HepG2 (cell line): ENCODE measurements around the gene MCRIP2. TPM values are rescaled to one million over a fixed set of nuclear protein-coding genes. Genes with fewer than 3 reads are reported as not detected.

ENCODE experiments used
- AGO2 ChIP-seq: fragments of 200-400 bp; formaldehyde crosslinking; optimal IDR thresholded peaks from 2 replicates; pipeline ENCODE3; 2017; ENCODE audit warnings: mild to moderate bottlenecking, low read depth, low read length, moderate library complexity
- ELF1 ChIP-seq: sonication (generic); formaldehyde crosslinking; IDR thresholded peaks from 2 replicates; pipeline ENCODE4 v1.4.0; 2020; ENCODE audit warnings: missing genetic modification reagents
- ETS1 ChIP-seq: sonication (generic); formaldehyde crosslinking; IDR thresholded peaks from 2 replicates; pipeline ENCODE4 v1.4.0; 2020; ENCODE audit warnings: missing genetic modification reagents
- HOXA3 ChIP-seq: sonication (generic); formaldehyde crosslinking; IDR thresholded peaks from 2 replicates; pipeline ENCODE4 v1.5.0; 2020; ENCODE audit warnings: missing genetic modification reagents
- MXD4 ChIP-seq: IDR thresholded peaks from 2 replicates; pipeline ENCODE4 v1.6.1; 2016; ENCODE audit warnings: mild to moderate bottlenecking, missing biosample characterization, missing genetic modification reagents
- NR2F6 ChIP-seq, 2 experiments: IDR thresholded peaks; 2 replicates each; pipeline ENCODE4 v1.6.1; 2016; ENCODE audit warnings: antibody characterized with exemption in 1 of 2, mild to moderate bottlenecking in 1 of 2
- PBX2 ChIP-seq: IDR thresholded peaks from 2 replicates; pipeline ENCODE4 v1.6.1; 2016; ENCODE audit warnings: control low read depth
- PRPF4 ChIP-seq: fragments of 200-400 bp; formaldehyde crosslinking; IDR thresholded peaks from 2 replicates; pipeline ENCODE4 v1.6.1; 2016; ENCODE audit warnings: low read length, low read depth; ENCODE audit not compliant: poor library complexity, severe bottlenecking
- TP53 ChIP-seq: sonication (generic); formaldehyde crosslinking; conservative IDR thresholded peaks from 2 replicates; pipeline ENCODE4 v1.4.0; 2020; ENCODE audit warnings: missing genetic modification reagents
- ZNF543 ChIP-seq: sonication (generic); formaldehyde crosslinking; IDR thresholded peaks from 2 replicates; pipeline ENCODE4 v1.4.0; 2020; ENCODE audit warnings: mild to moderate bottlenecking, missing genetic modification reagents
- ZNF547 ChIP-seq: sonication (generic); formaldehyde crosslinking; IDR thresholded peaks from 2 replicates; pipeline ENCODE4 v1.5.1; 2020; ENCODE audit warnings: mild to moderate bottlenecking, missing genetic modification reagents
- ZNF800 ChIP-seq: sonication (generic); formaldehyde crosslinking; IDR thresholded peaks from 2 replicates; pipeline ENCODE4 v1.4.0; 2020; ENCODE audit warnings: missing genetic modification reagents
- polyA plus RNA-seq, 8 experiments: library from polyadenylated mRNA; depleted of rRNA in 3 of 8; stranded (reverse) in 7 of 8; unstranded in 1 of 8; fragments of >200 nt; fragmentation: Illumina TruSeq in 4 of 8; extraction: Trizol in 4 of 8; gene quantifications; 2 replicates each; pipeline versions ENCODE4 v1.2.1 to v1.2.3, GENCODE V29; 2011 to 2016; ENCODE audit warnings: low read depth in 4 of 8, missing spikeins in 1 of 8, mixed read lengths in 1 of 8; ENCODE audit not compliant: insufficient read depth in 1 of 8
- total RNA-seq, 5 experiments: library from RNA; depleted of rRNA; stranded (reverse); fragments of >200 nt; fragmentation: Illumina TruSeq; extraction: Trizol; gene quantifications; 2 replicates each; pipeline ENCODE4 v1.2.3, GENCODE V29; 2016; ENCODE audit warnings: low read depth in 1 of 5
- TF ChIP-seq, protein P1 (sequence below): IDR thresholded peaks from 2 replicates; pipeline ENCODE4 v1.6.1; 2016; ENCODE audit warnings: missing compliant biosample characterization, missing genetic modification reagents, borderline replicate concordance
- TF ChIP-seq, protein P2 (sequence below): sonication (generic); formaldehyde crosslinking; IDR thresholded peaks from 2 replicates; pipeline ENCODE4 v1.9.0; 2021; ENCODE audit warnings: missing genetic modification reagents, borderline replicate concordance
- TF ChIP-seq, protein P3 (sequence below): sonication (generic); formaldehyde crosslinking; IDR thresholded peaks from 2 replicates; pipeline ENCODE4 v1.5.1; 2020; ENCODE audit warnings: mild to moderate bottlenecking, moderate library complexity, missing genetic modification reagents
- TF ChIP-seq, protein P4 (sequence below): sonication (generic); formaldehyde crosslinking; IDR thresholded peaks from 2 replicates; pipeline ENCODE4 v1.5.0; 2020; ENCODE audit warnings: missing genetic modification reagents

MCRIP2 gene
- total and polyA plus RNA-seq, 2 of the 13 experiments (the other 11 are each of a cell fraction or from before 2014, with no cell fraction given), result 39.6 to 76.7 TPM

DNA sequence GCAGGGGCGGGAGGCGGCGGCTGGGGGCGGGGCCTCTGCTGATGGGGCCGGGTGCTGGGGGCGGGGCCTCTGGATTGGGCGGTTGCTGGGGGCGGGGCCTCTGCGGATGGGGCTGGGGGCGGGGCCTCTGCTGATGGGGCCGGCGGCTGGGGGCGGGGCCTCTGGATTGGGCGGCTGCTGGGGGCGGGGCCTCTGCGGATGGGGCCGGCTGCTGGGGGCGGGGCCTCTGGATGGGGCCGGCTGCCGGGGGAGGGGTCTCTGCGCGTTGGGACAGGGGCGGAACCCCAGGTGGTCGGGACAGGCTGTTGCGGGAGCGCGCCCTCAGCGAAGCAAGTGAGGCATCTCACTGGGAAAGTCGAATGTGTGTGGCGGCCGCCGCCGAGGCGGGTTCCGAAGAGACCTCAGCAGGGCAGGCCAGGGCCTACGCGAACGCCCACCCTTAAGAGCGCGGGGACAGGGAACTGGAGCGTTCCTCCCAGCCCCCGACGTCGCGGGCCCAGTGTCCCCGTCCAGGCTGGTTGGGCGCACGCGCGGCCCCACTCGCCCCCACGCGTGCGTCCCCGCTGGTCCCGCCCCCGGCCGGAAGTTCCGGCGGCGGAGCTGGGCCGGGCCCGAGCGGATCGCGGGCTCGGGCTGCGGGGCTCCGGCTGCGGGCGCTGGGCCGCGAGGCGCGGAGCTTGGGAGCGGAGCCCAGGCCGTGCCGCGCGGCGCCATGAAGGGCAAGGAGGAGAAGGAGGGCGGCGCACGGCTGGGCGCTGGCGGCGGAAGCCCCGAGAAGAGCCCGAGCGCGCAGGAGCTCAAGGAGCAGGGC, 38.4 kb downstream of the MCRIP2 start, which contains the start of gene STUB1 (continued):
- TF ChIP-seq, protein P1, sequence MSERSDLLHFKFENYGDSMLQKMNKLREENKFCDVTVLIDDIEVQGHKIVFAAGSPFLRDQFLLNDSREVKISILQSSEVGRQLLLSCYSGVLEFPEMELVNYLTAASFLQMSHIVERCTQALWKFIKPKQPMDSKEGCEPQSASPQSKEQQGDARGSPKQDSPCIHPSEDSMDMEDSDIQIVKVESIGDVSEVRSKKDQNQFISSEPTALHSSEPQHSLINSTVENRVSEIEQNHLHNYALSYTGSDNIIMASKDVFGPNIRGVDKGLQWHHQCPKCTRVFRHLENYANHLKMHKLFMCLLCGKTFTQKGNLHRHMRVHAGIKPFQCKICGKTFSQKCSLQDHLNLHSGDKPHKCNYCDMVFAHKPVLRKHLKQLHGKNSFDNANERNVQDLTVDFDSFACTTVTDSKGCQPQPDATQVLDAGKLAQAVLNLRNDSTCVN, result peak; percentile 17; the same call in 1 of the 2 replicates
- TF ChIP-seq HOXA3 (peak; percentile 39; the same call in 1 of the 2 replicates), ELF1 (CRISPR knock-in tag) (no peak), TP53 (CRISPR knock-in tag) (no peak), ZNF543 (CRISPR knock-in tag) (0 out of 2 replicates have a peak, but pooled peaks have one; percentile 4), PRPF4 (no peak), ZNF800 (CRISPR knock-in tag) (no peak), PBX2 (CRISPR knock-in tag) (no peak), AGO2 (peak; percentile 50), ZNF547 (CRISPR knock-in tag) (no peak), MXD4 (CRISPR knock-in tag) (no peak), ETS1 (CRISPR knock-in tag) (no peak), NR2F6 (IDR thresholded peaks at IDR 0.05) (no peak), NR2F6 (CRISPR knock-in tag; IDR thresholded peaks at IDR 0.05) (no peak)
- TF ChIP-seq, protein P2, sequence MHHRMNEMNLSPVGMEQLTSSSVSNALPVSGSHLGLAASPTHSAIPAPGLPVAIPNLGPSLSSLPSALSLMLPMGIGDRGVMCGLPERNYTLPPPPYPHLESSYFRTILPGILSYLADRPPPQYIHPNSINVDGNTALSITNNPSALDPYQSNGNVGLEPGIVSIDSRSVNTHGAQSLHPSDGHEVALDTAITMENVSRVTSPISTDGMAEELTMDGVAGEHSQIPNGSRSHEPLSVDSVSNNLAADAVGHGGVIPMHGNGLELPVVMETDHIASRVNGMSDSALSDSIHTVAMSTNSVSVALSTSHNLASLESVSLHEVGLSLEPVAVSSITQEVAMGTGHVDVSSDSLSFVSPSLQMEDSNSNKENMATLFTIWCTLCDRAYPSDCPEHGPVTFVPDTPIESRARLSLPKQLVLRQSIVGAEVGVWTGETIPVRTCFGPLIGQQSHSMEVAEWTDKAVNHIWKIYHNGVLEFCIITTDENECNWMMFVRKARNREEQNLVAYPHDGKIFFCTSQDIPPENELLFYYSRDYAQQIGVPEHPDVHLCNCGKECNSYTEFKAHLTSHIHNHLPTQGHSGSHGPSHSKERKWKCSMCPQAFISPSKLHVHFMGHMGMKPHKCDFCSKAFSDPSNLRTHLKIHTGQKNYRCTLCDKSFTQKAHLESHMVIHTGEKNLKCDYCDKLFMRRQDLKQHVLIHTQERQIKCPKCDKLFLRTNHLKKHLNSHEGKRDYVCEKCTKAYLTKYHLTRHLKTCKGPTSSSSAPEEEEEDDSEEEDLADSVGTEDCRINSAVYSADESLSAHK (CRISPR knock-in tag), result no peak
- TF ChIP-seq, protein P3, sequence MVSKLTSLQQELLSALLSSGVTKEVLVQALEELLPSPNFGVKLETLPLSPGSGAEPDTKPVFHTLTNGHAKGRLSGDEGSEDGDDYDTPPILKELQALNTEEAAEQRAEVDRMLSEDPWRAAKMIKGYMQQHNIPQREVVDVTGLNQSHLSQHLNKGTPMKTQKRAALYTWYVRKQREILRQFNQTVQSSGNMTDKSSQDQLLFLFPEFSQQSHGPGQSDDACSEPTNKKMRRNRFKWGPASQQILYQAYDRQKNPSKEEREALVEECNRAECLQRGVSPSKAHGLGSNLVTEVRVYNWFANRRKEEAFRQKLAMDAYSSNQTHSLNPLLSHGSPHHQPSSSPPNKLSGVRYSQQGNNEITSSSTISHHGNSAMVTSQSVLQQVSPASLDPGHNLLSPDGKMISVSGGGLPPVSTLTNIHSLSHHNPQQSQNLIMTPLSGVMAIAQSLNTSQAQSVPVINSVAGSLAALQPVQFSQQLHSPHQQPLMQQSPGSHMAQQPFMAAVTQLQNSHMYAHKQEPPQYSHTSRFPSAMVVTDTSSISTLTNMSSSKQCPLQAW (CRISPR knock-in tag), result no peak; the same call in 1 of the 2 replicates
- TF ChIP-seq, protein P4, sequence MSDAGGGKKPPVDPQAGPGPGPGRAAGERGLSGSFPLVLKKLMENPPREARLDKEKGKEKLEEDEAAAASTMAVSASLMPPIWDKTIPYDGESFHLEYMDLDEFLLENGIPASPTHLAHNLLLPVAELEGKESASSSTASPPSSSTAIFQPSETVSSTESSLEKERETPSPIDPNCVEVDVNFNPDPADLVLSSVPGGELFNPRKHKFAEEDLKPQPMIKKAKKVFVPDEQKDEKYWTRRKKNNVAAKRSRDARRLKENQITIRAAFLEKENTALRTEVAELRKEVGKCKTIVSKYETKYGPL (CRISPR knock-in tag), result no peak
